ENCODE data around the gene ANTXRL. TPM values are rescaled to one million over a fixed set of nuclear protein-coding genes. Genes with fewer than 3 reads are reported as not detected.

The ANTXRL gene
- total and polyA plus RNA-seq, 2 of the 8 experiments (the other 6 are each of a cell fraction or from before 2014, with no cell fraction given): not detected

DNA sequence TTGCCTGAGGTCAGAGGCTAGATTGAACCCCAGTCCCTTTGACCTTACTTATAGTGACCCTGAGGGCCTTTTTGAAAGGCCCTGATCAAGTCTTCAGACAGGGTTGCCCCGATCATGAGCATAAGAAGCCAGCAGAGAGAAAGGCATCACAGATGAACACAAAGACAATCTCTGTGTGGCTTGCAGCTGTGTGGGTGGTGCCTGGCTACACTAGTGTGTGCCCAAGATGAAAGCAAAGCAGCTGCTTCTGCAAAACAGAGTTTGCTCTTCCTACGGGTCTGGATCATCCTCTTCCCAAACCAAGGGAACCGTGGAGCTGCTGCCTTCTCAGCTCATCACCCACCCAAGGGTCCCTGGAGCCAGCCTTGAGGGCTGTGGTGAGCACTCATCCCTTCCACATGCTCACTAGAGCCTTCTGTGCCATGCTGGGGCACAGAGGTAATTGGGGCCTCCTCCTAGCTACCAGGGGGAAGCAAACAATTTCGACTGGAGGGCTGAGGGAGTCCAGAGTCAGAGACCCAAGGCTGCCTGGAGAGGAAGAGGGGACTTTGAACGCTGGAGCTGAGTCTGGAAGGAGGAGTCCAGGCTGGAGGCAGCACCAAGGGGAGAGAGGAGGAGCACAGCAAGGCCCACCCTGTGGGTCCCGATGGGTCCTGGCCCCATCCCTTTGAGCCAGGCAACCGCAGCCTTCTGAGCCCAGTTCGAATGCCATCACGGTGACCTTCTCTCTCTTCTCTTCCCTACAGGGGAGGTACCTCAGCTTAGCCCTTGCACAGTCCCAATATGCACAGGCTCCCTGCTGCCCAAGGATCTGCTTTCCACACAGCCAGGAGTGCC lies 42.3 kb downstream of the ANTXRL start (continued):
- TF ChIP-seq CHD7 (IDR thresholded peaks at IDR 0.05; ENCODE audit: insufficient replicate concordance, low read length) (no peak), SP1 (IDR thresholded peaks at IDR 0.05; ENCODE audit: low read depth, low read length) (no peak)

All from H1 (cell line).